Measurements from ENCODE around the gene EEFSEC.

EEFSEC gene

DNA sequence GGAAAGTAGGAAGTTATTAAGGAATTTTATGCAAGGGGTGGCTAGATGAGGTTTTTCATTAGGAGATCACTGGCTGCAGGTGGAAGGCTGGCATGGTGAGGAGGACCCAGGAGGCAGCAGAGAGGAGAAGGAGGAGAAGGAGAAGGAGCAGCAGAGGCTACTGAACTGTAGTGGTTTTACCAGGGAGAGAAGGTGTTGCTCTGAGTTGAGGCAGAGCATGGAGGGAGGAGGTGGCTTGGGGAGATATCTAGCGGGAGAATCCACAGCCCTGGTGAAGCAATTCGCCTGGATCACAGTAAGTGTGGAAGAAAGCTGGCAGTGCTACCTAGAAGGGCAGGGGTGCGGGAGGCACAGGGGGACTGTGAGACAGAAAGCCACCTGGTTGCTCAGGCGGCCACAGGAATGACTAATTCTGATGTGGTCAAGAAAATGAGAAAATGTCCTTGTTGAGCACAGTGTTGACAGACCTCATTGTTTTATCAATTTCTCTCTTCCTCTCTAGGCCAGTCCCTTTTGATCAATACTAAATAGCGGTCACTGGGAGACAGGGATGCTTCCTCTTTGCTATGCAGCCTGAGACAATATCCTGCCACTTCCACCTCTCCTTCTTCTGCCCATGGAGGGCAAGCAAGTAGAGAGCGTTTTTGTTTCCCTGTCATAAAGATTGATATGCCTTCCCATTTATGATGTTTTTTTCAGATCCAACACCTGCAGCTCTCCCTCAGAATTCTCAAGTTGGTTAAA, 94.6 kb downstream of the EEFSEC start:
- DNase-seq, result no peak

GRCh38 chr3:128252083-128252482, 98.8 kb downstream of the EEFSEC start:
- DNase-seq, result no peak

- DNase-seq, result no peak
Measured at GRCh38 chr3:128253150-128253549, 99.9 kb downstream of the EEFSEC start.

GRCh38 chr3:128254066-128254590, 100.8 kb downstream of the EEFSEC start:
- no peak for DNase-seq

GRCh38 chr3:128254967-128255366, 101.7 kb downstream of the EEFSEC start:
- DNase-seq, result no peak

DNA sequence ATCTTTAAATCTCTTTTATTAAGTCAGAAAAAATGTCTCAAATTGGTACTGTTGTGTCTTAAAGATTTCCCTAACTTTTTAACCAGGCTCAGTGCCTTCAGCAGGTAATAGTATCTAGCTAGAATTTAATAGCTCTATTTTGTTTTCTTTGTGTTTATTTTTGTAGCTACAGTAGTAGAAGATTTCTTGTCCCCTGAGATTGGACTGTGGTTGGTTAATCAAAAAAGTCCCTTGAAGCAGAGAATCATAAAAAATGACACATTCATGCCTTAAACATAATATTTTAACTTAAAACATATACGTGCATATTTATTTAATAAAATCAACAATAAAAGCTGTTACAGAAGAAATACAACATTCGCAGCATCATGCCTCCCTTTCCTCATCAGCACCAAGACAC, 102.8 kb downstream of the EEFSEC start:
- no peak for DNase-seq

GRCh38 chr3:128257632-128258031, 104.4 kb downstream of the EEFSEC start:
- DNase-seq, result no peak

- no peak for DNase-seq
Measured at GRCh38 chr3:128260275-128260674, 107.0 kb downstream of the EEFSEC start.

DNA sequence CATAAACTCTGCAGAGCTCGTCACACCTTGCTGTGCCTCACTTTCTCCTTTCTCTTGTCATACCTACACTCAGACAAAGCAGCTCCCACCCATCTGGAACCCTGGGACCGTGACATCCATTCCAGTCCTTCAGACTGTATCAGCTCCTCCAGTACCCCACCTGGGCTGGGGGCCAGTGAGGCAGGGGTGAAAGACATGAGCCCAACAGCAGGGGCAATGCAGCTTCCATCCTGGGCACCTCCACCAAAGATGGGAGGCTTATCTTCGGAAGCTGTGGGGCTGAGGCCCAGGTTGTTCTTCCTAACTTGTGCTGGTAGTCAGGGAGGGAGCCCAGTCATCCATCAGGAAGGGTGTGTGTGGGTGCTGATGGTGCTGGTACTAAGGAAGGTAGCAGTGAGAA, 109.2 kb downstream of the EEFSEC start:
- DNase-seq, result no peak

- no peak for DNase-seq
Measured at GRCh38 chr3:128263118-128263517, 109.8 kb downstream of the EEFSEC start.

DNA sequence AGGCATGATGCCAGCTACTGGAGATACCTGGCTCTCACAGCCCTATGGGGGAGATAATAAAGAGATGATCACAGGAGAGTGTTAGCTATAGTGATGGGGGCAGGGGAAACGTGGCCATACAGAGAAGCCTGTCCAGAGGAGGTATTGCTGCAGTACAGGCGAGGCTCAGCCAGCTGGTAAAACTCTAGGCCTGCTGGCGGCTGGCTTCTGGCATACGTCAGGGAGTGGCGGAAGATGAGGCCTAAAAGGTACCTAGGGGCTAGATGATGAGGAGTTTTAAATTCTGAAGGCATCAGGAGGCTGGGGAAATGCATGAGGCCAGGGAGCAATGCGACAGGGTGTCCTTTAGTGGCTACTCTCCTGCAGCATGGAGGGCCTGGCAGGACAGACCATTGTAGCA, 110.7 kb downstream of the EEFSEC start:
- DNase-seq, result no peak

- DNase-seq, result no peak
Measured at GRCh38 chr3:128266453-128266852, 113.2 kb downstream of the EEFSEC start.

DNA sequence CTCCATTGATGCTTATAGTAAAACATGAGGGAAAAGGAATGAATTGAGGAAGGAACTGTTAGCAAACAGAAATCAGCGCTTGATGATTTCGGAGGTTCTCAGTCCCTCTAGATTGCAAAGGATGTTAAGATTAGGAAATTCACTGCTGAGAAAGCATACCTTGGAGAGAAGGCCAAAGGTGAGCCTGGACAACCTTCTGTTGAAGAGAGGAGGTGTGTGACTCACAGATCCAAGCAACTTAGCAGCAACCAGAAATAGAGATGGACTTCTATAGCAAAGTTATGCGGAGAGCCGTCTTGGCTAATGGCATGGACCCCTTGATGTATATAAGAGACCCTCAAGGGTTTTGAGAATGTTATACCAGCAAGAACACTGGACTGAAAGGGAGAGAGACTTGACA, 114.3 kb downstream of the EEFSEC start:
- no peak for DNase-seq

GRCh38 chr3:128269006-128269775, 115.9 kb downstream of the EEFSEC start:
- DNase-seq, result no peak

GRCh38 chr3:128269796-128270195, 116.5 kb downstream of the EEFSEC start:
- no peak for DNase-seq

DNA sequence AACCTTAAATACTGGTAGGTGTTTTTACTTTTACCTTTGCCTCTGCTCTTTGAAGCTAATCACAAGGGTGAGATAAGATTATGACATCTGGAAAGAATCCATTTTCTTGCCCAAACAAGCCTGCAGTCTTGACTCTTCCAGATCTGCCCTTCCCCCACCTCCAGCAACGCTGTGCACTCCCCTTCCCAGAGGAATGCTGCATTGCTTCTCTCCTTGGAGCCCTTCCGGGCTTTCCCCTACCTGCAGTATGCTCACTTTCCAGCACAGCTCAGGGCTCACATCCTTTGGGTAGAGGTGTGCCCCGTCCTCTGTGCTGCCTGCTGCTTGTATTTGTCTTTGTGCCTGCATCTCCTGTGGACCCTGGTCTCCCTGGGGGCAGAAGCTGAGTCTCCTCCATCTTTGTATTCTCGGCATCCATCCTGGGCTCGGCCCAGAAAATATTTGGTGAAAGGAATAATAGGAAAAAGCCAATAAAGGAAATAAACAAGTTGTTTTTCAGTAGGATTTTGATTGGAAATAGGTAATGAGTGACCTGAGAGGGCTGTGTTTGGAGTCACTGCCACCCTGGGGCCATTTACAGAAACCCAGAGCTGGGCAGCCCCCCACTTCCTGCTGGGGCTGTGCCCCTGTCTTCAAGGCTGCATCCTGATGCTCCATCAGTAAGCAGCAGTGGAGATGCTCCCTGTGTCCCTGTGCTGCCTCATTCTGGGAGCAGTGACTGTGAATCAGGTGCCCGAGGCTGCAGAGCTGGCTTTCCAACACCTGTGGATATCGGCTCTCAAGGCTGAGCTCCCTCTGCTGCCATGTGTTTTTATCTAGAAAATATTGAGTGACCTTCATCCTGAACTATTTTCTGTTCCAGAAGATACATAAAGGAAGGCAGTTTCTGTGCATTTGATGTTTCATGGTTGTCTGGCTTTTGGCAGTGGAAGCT, 117.5 kb downstream of the EEFSEC start:
- DNase-seq, result no peak

DNA sequence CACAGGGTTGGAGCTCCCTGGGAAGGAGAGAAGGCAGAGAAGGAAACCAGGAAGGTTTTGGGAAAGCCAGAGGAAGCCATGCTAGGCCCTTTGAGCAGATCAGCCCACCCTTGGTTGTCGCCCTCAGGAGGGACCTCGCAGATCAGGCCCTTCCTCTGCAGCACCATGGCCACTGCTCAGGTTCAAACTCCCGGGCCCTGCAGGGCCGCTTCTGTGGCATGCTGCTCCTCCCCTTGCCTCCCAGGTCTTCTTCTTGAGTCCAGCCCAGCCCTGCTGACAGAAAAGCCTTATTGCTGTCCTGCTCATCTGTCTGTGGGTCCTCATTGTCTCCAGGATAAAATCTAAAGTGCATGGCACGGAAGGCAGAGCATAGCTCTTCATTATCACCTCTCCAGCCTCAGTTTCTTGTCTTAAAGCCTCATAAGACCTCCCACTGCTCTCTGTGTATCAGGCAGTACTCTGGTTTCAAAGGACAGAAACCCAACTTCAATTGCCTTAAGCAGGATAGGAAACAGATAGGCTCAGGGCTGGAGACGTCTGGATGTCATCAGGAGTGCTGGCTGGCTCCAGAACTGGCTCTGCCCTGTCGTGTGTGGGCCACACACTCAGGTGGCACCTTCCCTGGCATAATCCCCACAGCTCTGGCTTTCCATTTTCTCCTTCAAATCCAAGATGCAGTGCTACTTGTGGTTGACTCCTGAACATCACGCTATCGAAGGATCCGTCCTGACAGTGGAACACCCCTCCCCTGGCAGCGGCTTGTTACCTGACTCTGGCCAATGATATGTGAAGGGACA, 118.5 kb downstream of the EEFSEC start:
- no peak for DNase-seq

GRCh38 chr3:128273109-128273840, 120.0 kb downstream of the EEFSEC start:
- no peak for DNase-seq

GRCh38 chr3:128273841-128274573, 120.7 kb downstream of the EEFSEC start:
- no peak for DNase-seq

DNA sequence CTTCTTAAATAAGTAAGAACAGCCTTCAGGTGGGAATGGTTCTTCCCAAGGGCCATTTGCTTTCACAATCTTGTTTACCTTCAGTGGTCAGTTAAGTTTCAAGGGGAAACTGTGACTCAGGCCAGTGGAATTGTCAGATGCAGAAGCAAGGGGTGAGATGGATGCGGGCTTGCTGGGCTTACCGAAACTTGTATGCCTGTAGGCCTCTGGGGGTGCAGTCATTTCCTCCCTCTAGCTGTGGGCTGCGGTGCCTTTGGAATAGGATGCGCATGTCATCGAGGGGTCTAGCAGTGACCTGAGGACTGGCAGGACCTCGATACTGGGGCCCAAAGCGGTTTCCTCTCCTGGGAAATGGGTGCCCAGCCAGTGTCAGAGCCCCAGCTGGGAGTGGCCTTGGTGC, 121.6 kb downstream of the EEFSEC start:
- DNase-seq, result no peak

Data from activated T-cell treated with anti-CD3 and anti-CD28 coated beads for 4 hours (primary cell).